GM19395 (cell line): Measurements from ENCODE around the gene SPDEF.

Experiments used
- ATAC-seq: cut with Tn5 transposase; IDR thresholded peaks from one replicate; pipeline ENCODE4 v1.9.1; 2021; ENCODE audit warnings: mild to moderate bottlenecking, moderate library complexity; ENCODE audit not compliant: unreplicated experiment

The SPDEF gene

DNA sequence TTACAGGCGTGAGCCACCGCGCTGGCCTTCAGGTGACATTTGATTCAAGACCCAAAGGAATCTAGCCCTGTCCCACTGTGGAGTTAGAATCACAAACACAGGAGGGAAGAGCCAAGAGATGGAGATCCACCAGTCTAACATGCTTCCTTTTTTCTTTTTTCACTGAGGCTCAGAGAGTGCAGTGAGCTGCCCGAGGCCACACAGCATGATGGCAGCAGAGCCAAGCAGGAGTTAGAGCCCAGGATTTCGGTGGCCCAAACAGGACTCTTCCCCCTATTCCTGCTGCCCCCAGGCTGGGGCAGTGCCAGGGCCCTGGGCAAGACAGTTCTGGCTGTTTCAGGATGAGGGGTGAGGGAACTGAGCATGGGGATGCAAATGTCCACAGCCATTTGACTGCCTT, 8.1 kb upstream of the SPDEF start:
- no peak for ATAC-seq

DNA sequence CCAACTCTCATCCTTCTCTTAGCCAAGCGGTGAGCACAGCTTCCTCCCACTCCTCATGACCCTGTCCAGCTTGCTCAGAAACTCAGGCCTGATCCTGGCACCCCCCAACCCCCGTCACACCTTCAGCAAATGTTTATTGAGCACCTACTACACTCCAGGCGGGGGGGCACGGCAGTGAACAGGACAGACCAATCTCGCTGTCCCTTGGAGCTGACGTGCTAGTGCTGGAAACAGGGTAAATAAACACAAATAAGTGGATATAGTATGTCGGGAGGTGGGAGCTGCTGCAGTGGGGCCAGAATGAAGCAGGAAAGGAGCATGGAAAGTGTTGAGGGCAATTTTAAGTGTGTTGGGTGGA, 7.4 kb upstream of the SPDEF start:
- ATAC-seq = no peak

- ATAC-seq = no peak
Observed at GRCh38 chr6:34562861-34563512, 6.9 kb upstream of the SPDEF start.

DNA sequence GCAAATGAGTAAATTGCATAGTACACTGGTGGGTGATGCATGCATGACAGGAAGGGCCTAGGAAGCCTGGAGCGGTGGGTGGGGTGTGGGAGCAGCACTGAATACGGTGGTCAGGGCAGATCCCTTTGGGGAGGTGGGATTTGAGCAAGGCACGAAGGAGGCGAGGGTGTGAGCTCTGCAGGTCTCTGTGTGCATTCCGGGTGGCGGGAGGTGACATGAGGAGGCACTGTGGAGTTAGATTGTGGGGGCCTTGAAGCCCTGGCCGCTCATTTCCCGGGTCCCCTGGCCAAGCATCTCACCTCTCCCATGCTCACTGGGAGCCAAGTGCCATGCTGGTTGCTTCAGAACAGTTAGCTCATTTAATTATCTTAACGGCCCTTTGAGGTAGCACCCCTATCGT, 6.2 kb upstream of the SPDEF start:
- no peak for ATAC-seq

GRCh38 chr6:34561227-34561530, 5.0 kb upstream of the SPDEF start:
- ATAC-seq = no peak

DNA sequence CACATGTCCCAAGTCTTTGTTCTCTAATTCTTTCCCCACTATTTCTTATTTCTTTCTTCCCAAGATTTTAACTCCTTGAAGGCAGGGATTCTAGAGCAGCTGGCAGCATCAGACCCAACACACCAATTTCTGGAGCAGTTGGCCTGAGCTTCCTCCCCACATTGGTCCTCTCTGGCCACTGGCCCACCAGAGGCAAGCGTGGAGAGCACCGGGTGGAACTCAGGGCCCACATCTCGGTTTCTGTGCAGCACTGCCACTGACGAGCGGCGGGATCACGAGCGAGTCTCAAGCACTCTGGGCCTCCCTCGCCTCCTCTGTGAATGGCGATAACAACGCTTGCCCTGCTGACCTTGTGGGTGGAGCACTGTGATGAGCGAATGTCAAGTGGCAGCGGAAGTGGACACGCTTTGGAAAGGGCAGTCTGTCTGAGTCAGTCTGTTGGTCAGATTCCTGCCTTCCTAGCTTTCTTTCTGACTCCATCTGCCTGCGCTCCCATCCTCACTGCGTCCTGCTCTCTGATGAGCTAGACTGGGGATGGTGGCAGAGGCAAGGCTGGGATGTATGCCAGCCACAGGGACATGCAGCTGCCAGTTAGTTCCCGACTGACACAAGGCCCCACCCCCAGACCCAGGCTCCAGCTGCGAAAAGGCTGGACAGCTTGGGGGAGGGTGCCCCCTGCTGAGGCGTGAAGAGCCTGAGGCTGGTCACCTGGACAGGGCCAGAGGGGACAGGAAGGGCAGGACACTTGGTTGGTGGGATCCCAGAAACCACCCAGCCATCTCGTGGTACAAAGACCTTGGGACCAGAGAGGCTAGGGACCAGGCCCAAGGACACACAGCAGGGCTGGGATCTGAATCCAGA, 4.5 kb upstream of the SPDEF start:
- no peak for ATAC-seq

DNA sequence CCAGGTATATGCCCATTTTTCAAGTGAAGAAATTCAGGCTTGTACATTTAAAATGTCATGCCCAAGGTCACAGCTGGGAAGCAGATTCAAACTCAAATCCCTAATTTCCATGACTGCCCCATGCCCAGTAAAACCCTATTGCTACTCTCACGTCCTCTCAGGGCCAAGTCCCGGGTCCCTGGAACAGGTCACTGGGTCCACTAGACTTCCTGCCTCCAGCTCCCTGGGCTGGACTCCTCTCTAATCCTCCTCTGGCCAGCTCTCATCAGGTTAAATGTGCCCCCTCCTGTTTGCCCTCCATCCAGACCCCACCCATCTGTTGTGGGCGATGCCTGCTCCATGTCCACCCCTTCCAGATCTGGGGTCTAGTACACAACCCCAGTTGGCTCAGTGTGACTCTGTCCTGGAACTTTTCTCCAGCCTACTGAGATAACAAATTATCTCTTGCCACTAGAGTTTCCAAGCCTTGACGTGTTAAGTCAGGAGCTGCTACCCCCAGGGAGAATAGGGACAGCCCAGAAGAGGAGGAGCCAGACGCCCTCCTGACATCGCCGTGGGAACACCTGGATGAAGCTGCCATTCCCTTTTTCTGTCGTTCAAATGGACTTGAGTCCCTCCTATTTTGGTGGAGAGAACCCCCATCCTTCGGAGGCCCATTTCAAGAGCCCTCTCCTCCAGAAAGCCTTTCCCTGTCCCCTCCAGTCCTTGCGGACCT, 3.7 kb upstream of the SPDEF start:
- no peak for ATAC-seq

DNA sequence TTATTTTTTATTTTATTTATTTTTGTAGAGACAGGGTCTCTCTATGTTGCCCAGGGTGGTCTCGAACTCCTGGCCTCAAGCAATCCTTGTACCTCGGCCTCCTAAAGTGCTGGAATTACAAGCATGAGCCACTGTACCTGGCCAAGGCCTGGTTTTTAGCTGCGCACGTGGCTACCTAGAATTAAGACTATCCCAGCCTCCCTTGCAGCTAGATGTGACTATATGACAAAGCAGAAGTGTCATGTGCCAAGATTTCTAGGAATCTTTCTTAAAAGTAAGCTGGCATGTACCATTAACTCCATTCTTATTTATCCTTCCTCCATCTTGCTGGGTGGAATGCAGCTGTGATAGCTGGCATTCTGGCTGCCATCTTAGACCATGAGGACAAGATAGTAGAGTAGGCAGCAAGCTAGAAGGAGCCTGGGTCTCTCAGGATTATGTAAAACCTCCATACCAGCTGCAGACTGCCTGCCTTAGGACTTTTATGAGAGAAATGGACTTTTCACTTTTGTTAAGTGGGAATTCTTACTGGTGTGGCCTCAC, 2.1 kb upstream of the SPDEF start:
- no peak for ATAC-seq

DNA sequence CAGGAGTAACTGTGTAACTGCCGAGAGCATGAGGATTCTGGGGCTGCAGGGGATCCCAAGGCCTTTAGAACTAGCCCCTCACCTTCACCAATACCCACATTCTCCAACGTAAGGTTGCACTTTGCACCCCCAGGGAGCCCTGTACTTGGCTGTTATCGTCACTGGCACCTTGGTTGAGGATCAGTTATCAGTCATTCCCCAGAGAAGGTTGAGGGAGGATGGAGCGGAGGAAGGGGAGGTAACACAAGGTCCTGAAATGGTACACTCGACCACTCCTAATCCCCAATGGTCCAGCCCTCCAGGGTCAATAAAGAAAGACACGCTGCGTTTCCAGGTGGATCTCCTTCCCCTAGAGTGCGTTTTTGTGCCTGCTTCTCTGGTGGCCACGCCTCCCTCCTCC, 1.1 kb upstream of the SPDEF start:
- no peak for ATAC-seq

- no peak for ATAC-seq
Observed at GRCh38 chr6:34556493-34556892, 364 bp upstream of the SPDEF start.

DNA sequence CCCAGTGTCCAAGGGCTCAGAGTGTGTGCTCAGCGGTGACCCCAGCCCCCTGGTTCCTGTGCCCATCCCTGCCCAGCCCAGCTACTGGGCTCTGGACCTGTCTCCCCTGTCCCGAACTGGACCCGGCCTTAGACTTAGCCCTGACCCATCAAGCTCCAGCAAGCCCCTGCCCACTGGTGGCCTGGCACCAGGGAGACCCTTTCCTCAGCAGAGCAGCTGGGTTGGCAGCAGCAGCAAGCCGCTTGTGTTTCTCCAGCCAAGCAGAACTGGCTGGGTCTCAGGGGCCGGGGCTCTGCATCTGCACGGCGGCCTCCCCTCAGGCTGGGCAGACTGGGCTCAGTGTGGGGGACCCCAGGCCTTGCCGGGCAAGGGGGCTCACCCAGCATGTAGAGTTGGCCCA, 801 bp downstream of the SPDEF start:
- ATAC-seq = no peak

GRCh38 chr6:34555007-34555322, 1.2 kb downstream of the SPDEF start:
- no peak for ATAC-seq

DNA sequence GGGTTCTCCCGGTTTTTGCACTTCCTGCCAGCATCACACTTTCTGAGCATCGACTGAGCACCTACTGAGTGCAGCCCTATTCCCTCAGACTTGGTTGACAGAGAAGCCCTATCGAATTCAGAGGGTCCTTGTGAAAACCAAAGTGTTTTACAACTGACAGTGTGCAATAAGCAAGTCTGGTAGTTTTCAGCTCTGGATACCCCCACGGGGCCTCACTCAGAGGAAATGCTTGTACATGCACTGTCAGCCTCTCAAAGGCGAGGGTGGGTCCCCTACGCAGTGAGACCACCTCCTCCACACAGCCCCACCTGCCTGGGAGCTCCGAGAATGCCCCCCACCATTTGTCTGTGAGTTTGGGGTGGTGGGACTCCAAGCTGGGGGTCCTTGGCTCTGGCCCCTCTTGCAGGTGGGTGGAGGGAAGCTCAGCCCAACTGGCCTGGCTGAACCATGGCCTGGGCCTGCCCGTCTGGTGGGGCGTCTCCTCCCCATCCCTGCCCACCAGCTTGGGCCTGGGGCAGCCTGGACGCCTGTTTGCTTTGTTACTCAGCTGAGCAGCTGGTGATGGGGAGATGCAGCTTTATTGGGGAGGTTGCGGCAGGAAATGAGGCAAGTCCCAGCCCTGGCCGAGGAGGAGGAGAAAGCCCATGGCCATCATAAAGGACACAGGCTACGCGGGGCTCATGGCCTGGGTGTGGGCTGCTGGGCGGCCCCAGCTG, 1.7 kb downstream of the SPDEF start:
- no peak for ATAC-seq

DNA sequence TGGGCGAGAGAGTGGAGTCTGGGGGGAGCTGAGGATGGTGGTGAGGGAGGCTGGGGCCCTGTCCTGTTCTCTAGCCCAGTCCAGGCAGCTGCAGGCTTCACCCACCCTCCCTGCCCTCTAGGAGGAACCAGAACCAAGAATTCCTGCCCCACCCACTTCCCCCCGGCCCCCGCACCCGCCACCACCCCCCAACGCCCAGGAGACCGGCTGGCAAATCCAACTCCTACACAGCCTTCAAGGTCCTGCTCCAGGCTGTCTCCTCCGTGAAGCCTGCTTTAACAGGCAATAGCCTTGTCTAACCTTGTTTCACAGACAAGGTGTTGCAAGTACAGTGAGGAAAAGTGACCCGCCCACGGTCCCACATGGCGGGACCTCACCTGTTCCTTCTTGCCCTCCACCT, 2.4 kb downstream of the SPDEF start:
- ATAC-seq = no peak

DNA sequence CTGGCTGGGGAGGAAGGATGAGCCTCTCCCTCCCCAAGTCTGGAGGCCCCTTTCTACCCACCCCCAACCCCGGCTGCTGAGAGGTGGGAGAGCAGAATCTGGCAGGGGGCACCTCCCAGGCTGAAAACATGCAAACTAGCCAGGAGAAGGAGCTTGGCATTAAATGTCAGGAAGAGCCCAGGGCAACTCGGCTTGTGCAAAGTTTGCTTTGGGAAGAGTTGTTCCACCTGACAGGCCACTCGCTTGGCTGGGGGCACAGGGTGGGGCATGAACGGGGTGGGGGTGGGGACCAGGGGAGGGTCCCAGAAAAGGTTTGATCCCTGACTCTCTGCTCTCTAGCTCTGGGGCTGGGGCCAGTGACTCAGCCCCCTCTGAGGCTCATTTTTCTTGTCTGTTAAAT, 3.0 kb downstream of the SPDEF start:
- no peak for ATAC-seq

- no peak for ATAC-seq
Observed at GRCh38 chr6:34552620-34553019, 3.5 kb downstream of the SPDEF start.

DNA sequence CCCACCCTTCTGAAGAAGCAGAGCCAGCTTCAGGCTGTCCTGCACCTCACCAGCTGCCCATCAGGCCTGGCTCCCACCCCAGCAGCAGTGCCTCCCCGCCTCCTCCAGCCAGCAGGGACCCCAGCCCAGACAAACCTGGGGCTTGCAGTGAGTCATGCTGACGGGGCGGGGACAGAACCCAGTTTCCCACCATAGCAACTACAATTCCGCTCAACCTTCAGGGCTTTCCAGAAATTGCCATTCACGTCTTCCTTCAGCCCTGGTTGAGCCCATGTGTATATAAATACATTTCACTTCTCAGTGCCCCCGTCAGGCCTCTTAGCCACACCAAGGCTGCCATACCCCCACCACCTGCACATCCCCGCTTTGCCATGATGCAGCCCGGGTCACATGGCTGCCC, 4.4 kb downstream of the SPDEF start:
- no peak for ATAC-seq

DNA sequence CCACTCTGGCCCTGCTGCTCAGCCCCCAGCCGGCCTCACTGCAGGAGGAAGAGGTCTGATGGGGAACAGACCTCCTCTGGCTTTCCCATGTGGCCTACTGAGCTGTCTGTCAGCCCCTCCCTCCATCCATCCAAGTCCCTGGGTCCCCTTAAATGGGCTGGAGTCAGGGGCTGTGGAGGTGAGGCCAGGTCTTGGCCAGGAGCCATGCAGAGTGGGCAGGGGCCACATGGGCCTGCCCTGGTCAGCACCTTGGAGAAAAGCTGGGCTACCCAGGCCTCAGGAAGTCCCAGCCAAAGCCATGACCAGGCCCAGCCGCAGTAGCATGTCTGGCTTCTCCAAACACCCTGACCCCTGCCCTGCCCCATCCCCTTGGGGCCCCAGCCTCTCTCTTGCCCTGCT, 6.3 kb downstream of the SPDEF start:
- ATAC-seq = no peak

- ATAC-seq = no peak
Observed at GRCh38 chr6:34549026-34549803, 6.9 kb downstream of the SPDEF start.

- no peak for ATAC-seq
Observed at GRCh38 chr6:34547701-34548644, 8.2 kb downstream of the SPDEF start.
